GM12801 (cell line): ENCODE data around the gene PDK4.

ENCODE experiments used
- TF ChIP-seq, protein P1 (sequence below): IDR thresholded peaks from one replicate; pipeline ENCODE4 v1.5.1; 2011; ENCODE audit warnings: control low read depth; ENCODE audit not compliant: insufficient read length; ENCODE audit errors: extremely low read depth

PDK4 gene

DNA sequence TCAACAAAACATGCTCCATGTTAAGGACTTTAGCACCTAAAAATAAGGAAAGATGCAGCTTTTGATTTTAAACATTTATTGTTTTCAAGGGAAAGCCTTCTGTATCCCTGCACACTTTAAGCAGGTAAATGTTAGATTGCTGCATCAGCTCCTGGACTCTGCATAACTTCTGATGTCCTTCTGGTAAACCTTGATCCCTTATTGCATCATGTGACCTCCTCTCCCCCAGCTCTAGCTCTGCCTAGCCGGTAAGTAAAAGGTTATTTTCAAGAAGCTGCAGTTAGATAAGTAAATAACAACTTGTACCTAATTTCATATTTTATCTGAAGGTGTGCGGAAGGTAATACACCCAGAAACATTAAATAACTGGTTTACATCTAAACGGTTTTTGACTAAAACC is 37.5 kb downstream of the PDK4 start:
- TF ChIP-seq, protein P1, sequence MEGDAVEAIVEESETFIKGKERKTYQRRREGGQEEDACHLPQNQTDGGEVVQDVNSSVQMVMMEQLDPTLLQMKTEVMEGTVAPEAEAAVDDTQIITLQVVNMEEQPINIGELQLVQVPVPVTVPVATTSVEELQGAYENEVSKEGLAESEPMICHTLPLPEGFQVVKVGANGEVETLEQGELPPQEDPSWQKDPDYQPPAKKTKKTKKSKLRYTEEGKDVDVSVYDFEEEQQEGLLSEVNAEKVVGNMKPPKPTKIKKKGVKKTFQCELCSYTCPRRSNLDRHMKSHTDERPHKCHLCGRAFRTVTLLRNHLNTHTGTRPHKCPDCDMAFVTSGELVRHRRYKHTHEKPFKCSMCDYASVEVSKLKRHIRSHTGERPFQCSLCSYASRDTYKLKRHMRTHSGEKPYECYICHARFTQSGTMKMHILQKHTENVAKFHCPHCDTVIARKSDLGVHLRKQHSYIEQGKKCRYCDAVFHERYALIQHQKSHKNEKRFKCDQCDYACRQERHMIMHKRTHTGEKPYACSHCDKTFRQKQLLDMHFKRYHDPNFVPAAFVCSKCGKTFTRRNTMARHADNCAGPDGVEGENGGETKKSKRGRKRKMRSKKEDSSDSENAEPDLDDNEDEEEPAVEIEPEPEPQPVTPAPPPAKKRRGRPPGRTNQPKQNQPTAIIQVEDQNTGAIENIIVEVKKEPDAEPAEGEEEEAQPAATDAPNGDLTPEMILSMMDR, result no peak

DNA sequence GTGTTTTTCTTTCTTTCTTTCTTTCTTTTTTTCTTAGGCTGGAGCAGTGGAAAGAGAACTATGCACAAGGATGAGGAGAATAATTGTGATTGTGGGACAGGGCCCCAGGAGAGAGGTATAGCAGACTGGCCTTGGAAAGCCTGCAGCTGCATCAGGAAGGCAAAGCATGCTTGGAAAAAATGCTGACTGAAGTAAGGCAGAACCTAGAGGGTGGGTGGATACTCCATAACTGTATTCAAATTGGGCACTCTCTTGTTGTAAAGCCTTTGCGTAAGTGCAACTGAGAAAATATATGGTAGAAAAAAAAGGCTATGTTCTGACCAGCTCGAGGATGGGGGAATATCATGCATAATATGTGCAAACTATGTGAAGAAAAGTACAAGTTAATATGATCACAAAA is 39.5 kb downstream of the PDK4 start:
- TF ChIP-seq, protein P1, result no peak

DNA sequence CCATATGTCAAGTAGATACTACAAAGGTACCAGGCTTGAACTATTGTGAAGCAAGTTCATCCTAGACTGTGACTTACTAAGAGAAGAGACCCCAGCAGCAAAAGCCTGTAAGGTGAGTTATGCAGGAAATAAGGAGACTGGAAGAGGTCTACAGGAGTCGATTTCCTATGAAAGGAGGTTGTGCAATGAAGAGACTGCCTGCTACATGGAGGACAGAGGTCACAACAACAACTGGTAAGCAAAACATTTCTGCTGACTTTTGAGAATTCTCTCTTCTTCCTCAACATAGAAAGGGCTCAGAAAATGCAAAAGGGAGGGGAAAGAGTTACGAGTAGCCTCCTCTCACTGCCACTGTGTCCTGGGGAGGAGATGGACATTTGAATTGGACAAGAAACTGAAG is 42.4 kb downstream of the PDK4 start:
- TF ChIP-seq, protein P1, result no peak

DNA sequence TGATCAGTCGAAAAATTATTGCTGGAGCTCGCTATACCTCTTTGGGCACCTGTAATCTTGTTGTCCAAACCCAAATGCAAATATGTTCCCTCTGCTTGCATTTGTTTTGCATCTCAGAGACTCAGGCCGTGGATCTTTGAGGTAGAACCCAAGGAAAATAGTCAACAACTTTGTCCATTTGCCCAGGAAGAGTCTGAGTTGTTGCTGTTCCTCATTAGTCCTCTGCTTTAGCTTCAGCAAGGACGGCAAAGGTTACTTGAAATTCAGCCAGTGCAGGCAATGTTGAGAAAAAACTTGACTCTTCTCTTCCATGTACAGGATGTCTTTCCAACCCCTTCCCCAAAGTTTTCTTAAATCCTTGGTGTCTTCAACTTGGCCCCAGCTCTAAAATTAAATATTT is 45.8 kb downstream of the PDK4 start:
- TF ChIP-seq, protein P1, result no peak

DNA sequence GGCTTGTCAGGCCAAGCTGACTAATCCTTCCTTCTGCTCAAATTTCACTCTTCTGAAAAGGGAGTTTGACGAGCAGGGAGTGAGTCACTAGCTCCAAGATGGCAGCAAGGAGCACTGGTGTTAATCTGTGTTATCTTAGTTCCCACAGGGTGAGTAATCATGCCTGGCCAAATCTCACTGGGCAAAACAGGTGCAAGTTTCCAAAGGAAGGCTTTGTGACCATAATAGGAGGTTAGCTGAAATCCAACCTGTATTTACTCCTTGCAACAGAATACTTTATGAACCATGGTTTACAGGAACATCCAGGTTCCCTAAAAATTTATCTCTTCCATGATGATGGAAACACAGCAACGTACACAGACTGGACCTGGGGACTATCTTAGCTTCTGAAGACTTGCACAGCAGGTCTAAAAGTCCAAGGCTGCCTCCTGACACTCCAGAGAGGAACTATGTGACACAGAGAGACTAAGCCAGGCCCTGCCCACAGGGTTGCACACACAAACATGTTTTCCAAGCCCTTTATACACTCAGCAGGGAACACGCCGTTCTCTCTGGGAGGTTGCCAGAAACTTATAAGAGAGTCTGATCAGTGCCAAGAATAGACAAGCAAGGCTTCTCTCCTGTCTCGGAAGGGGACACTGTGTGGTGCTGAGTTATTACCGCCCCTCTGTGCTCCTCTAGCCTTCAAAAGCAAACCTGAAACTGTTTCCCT is 46.3 kb downstream of the PDK4 start:
- TF ChIP-seq, protein P1, result no peak

DNA sequence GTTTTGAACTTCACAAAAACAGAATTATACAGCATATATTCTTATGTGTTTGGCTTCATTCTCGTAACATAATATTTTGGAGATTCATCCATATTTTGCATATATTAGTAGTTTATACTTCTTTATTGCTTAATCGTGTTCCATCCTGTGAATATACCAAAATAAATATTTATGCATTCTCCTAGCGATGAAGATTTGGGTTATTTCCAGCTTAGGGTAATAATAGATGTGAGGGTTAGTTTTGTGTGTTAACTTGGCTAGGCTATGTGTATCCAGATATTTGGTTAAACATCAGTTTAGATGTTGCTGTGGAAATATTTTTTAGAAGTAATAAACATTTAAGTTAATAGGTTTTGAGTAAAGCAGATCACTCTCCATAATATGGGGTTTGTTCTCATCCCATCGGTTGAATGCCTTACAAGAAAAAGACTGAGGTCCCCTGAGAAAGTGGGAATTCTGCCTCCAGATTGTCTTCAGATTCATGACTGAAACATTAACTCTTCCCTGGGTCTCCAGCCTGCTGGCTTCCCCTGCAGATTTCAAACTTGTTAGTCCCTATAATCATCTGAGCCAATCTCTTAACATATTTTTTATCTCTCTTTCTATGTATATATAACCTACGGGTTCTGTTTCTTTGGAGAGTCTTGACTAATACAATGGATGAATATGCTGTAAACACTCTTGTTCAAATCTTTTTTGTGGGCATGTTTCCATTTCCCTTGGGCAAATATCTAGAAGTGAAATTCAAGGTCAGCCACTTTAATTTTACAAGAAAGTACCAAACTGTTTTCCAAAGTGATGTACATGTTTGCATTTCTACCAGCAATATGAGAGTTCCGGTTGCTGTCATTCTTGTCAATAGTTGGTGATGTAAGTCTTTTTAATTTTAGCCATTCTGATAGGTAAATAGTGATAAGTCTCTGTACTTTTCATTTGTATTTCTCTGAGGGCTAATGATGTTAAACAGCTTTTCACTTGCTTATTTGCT is 48.7 kb downstream of the PDK4 start:
- TF ChIP-seq, protein P1, result no peak

DNA sequence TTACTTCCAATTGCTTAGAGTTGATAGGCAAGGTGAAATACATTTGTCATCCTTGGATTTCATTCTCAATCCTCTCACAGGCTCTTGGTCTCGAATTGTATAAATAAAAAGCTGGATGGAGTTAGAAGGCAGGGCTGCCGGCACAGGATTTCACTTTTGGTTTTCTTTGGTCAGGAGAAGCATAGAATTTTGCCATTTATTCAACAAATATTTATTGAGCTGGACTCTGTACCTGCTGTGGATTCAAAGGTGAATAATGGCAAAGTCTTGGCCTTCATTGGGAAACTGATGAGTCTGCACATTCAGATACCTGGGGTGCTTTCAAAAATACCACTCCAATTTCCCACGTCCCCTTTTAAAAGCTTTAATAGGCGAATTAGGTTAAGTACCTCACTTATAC is 49.7 kb downstream of the PDK4 start:
- TF ChIP-seq, protein P1, result no peak
